Rectal smooth muscle tissue (tissue), 1 donor: ENCODE data around the gene GMPPB.
"Not testable (repeated sequence)": the region's sequence is repeated elsewhere in the genome, so short reads cannot be mapped to it uniquely, and the experiment has no call there.

Experiments
- H3K27ac ChIP-seq: one replicate; pipeline ENCODE4 v1.7.0; 2013; ENCODE audit warnings: low read depth, low read length, inconsistent platforms
- H3K27me3 ChIP-seq: one replicate; pipeline ENCODE4 v1.7.0; 2013; ENCODE audit warnings: low read length; ENCODE audit not compliant: control insufficient read depth, insufficient read depth
- H3K36me3 ChIP-seq: one replicate; pipeline ENCODE4 v1.7.0; 2013; ENCODE audit warnings: low read length; ENCODE audit not compliant: control insufficient read depth, insufficient read depth
- H3K4me1 ChIP-seq: one replicate; pipeline ENCODE4 v1.7.0; 2013; ENCODE audit warnings: low read length; ENCODE audit not compliant: control insufficient read depth, insufficient read depth
- H3K4me3 ChIP-seq: one replicate; pipeline ENCODE4 v1.7.0; 2013; ENCODE audit warnings: low read length
- H3K9ac ChIP-seq: one replicate; pipeline ENCODE4 v1.7.0; 2013; ENCODE audit warnings: low read length

GMPPB gene

DNA sequence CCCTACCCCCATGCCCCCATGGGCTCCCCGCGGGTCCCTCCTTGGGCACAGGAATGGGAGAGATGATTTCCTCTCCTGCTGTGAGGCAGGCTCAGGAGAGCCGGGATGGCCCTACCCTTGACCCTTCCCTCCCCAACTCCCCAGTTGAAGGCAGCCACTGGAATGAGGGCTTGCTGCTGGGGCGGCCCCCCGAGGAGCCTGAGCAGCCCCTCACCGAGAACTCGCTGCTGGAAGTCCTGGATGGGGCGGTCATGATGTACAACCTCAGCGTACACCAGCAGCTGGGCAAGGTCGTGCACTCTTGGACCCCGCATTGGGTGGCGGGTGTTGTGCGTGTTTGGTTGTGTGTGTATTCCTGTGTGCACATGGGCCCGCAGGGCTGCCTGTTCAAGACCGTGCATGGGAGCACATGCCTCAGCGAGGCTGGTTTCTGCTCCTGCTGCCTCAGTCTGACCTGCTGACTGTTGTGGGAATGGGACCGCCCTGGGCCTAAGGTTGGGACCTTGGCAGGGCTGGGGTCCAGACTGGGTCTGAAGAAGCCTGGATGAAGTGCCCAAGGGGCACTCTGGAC lies 18.3 kb downstream of the GMPPB start:
- Histone ChIP-seq H3K4me3 (no peak overlapping the region), H3K9ac (no peak overlapping the region), H3K4me1 (no peaks in the 10 kb centered on the region), H3K36me3 (peaks cover 13% of the 10 kb centered on the region), H3K27ac (no peak overlapping the region), H3K27me3 (no peaks in the 10 kb centered on the region)

GRCh38 chr3:49704629-49705028 lies 19.1 kb downstream of the GMPPB start:
- H3K27ac ChIP-seq = no peak overlapping the region
- H3K4me3 ChIP-seq = no peak overlapping the region
- no peaks in the 10 kb centered on the region for H3K27me3 ChIP-seq
- no peaks in the 10 kb centered on the region for H3K4me1 ChIP-seq
- peaks cover 19% of the 10 kb centered on the region for H3K36me3 ChIP-seq
- no peak overlapping the region for H3K9ac ChIP-seq

DNA sequence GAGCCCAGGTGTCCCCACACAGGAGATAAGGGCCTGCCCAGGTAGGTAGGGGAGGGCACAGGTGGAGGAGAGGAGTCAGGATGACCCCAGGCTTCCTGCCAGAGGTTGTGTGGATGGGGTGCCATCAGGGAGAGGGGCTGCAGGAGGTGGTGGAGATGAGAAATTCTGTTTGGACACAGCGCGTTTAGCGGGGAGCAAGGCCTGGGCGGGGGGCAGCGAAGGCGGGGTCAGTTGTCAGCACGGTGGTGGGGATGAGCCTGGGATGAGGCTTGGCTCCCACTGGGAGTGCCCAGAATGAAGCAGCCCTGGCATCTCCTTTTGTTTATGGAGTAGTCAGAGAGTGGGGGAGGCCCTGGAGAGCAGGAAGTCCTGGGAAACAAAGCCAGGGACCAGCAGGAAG lies 19.8 kb downstream of the GMPPB start:
- peaks cover 19% of the 10 kb centered on the region for H3K36me3 ChIP-seq

GRCh38 chr3:49703443-49703927 lies 20.3 kb downstream of the GMPPB start:
- H3K9ac ChIP-seq = no peak overlapping the region
- H3K27me3 ChIP-seq = no peaks in the 10 kb centered on the region
- no peak overlapping the region for H3K4me3 ChIP-seq
- no peak overlapping the region for H3K27ac ChIP-seq
- H3K4me1 ChIP-seq = no peaks in the 10 kb centered on the region
- peaks cover 21% of the 10 kb centered on the region for H3K36me3 ChIP-seq

More for the DNA sequence above, 19.8 kb downstream of the GMPPB start:
- H3K9ac ChIP-seq = no peak overlapping the region
- H3K4me3 ChIP-seq = no peak overlapping the region
- H3K27ac ChIP-seq = no peak overlapping the region
- H3K4me1 ChIP-seq = no peaks in the 10 kb centered on the region
- no peaks in the 10 kb centered on the region for H3K27me3 ChIP-seq

DNA sequence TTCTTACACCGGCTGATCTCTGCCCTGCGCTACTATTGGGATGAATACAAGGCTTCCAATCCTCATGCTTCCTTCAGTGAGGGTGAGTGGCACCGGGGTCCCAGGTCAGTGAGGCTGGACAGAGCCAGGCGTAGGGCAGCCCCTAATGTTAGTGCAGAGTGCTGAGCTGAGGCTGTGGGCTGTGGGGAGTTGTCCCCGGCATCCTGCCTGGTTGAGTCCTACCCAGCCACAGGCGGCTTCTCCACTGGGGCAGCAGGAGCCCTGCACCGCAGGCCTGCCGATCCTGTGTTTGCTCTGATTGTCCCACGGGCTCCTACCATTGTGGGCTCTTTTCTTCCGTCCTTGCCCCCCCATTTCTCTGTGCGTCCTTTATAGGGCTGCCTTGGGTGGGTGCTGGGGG lies 21.1 kb downstream of the GMPPB start:
- Histone ChIP-seq H3K9ac (no peak overlapping the region), H3K4me1 (no peaks in the 10 kb centered on the region), H3K36me3 (peaks cover 21% of the 10 kb centered on the region), H3K4me3 (no peak overlapping the region), H3K27ac (no peak overlapping the region), H3K27me3 (no peaks in the 10 kb centered on the region)

GRCh38 chr3:49701388-49702077 lies 22.2 kb downstream of the GMPPB start:
- Histone ChIP-seq H3K4me1 (no peaks in the 10 kb centered on the region), H3K27me3 (no peaks in the 10 kb centered on the region), H3K27ac (no peak overlapping the region), H3K9ac (no peak overlapping the region), H3K4me3 (no peak overlapping the region), H3K36me3 (peaks cover 22% of the 10 kb centered on the region)

DNA sequence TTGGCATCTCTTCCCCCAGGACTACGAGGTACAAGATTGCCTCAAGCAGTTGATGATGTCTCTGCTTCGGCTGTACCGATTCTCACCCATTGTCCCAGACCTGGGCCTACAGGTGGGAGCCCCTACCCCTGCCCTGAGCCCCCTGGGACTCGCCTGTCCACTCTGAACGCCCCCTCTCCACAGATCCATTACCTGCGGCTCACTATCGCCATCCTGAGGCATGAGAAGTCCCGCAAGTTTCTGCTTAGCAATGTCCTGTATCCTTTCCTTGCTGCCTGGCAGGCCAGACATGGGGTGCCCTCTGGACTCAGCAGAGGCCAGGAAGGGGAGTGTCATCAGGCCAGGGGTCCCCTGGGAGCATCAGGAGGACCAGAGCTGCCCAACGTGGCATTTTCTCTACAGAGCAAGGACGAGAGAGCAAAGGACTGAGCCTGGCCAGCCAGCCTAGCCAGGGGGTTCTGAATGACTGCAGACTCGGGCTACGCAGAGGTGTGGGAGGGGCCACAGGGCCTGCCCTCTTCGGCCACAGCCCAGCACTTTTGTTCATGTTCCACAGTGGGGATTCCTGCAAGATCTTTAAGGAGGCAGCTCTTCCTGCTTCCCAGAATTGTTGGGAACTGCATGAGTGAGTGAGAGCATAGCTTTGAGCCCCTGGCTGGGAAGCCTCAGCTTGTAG lies 23.2 kb downstream of the GMPPB start:
- H3K36me3 ChIP-seq = peaks cover 22% of the 10 kb centered on the region
- H3K4me1 ChIP-seq = no peaks in the 10 kb centered on the region
- no peak overlapping the region for H3K27ac ChIP-seq
- no peak overlapping the region for H3K4me3 ChIP-seq
- H3K9ac ChIP-seq = no peak overlapping the region
- no peaks in the 10 kb centered on the region for H3K27me3 ChIP-seq

GRCh38 chr3:49700014-49700413 lies 23.7 kb downstream of the GMPPB start:
- no peak overlapping the region for H3K4me3 ChIP-seq
- H3K27me3 ChIP-seq = no peaks in the 10 kb centered on the region
- no peaks in the 10 kb centered on the region for H3K4me1 ChIP-seq
- H3K9ac ChIP-seq = no peak overlapping the region
- H3K36me3 ChIP-seq = peaks cover 22% of the 10 kb centered on the region
- H3K27ac ChIP-seq = no peak overlapping the region

GRCh38 chr3:49699281-49699979 lies 24.3 kb downstream of the GMPPB start:
- H3K9ac ChIP-seq = no peak overlapping the region
- H3K36me3 ChIP-seq = peaks cover 19% of the 10 kb centered on the region
- no peaks in the 10 kb centered on the region for H3K27me3 ChIP-seq
- H3K4me3 ChIP-seq = no peak overlapping the region
- H3K27ac ChIP-seq = no peak overlapping the region
- no peaks in the 10 kb centered on the region for H3K4me1 ChIP-seq

DNA sequence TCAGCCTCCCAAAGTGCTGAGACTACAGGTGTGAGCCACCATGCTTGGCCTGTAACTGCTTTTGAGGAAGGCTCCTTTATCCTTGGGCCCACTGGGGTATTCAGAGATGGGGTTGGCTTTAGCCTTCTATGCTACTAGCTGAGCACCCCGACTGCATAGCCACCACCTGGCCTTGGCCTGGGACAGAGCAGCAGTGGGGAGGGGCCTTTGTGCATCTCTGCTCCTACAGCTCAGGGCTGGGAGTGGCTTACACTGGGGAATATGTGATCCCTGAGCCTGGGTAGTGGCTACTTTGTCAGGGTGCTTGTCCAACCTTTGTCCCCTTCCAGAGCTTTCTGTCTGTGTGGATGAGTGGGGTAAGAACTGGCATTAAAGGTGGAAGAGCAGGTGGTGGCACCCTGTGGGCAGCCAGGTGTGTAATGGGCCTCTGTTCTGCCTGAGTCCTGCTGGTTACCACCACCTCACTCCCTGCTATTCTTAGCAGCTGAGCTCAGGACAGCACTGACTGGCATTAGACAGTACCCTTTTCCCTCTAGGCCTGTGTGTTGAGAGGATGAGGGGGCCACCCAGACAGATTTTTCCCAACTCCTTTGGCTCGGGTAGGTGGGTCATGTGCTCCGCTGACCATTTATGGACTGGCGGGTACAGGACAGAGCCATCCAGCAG lies 28.3 kb downstream of the GMPPB start:
- not testable (repeated sequence) for H3K4me3 ChIP-seq, H3K27ac ChIP-seq, H3K36me3 ChIP-seq, H3K9ac ChIP-seq, H3K27me3 ChIP-seq, H3K4me1 ChIP-seq

GRCh38 chr3:49694409-49695070 lies 29.2 kb downstream of the GMPPB start:
- not testable (repeated sequence) for H3K9ac ChIP-seq, H3K27ac ChIP-seq, H3K27me3 ChIP-seq, H3K36me3 ChIP-seq, H3K4me1 ChIP-seq, H3K4me3 ChIP-seq

DNA sequence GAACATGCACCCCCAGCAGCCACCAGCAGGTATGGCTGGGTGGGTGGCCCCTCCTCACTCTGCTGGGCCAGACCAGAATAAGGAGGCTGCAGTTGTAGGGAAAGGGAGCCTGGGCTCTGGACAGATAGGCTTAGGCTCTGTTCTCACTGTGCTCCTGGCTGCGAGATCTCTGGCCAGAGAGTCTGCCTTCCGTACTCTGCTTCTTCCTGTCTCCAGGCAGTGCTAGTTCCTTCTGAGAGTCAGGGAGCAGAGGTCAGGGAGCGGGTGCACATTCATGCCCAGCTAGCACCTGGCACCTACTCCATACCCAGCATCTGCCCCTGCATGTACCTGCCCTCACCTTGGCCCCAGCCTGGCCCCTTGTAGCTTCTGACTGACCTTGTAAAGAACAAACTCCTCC lies 32.3 kb downstream of the GMPPB start:
- not testable (repeated sequence) for H3K27ac ChIP-seq, H3K4me3 ChIP-seq, H3K36me3 ChIP-seq, H3K4me1 ChIP-seq, H3K9ac ChIP-seq, H3K27me3 ChIP-seq
